Fibroblast of skin of scalp (primary cell): ENCODE measurements around the gene PCSK7.
"Not testable (repeated sequence)": the region's sequence is repeated elsewhere in the genome, so short reads cannot be mapped to it uniquely, and the experiment has no call there.

Source experiments
- DNase-seq: peaks from one replicate; pipeline ENCODE4 v3.0.0-alpha.2; 2013

Gene PCSK7

DNA sequence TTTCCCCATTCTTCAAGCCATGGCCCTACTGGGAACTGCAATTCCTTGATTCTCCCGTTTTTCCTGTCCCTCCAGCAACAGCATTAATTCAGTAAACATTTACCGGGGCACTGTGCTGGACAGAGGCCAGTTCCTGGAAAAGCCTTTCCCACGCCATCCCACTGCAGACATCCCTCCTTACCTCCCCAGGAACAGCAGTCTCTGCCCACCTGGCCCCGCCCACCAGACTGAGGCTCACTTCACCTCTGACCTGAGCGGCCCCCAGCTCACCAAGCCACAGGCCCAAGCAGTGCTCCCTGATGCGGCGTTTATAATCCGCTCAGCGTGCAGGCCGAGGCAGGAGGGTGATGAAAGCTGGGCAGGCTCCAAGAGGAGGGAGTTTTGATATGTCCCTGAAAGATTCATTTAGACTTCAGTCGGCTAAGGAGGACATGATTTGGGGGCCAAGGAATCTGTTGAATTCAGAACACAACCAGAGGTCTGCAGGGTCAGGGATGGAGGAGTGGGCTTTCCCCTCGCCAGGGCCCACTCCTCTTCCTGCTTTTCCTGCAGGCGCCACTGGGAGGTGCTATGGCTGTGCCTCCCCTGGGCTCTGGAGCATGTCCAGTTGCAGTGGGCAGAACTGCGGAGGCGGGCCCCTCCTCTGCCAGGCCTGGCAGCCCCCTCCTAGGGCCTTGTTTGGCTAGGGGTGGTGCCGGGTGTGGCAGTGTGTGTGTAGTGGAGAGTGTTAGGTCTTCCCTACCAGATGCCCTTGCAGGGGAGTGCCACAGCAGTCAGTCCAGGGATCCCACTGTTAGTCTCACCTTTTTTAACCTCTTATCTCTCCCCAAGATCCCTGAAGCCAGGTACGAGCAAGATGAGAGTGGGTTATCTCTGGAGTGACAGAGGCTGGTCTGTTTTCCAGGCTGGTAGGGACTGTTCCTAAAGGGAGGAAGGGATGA lies 34.1 kb downstream of the PCSK7 start:
- peak; percentile 87 for DNase-seq

DNA sequence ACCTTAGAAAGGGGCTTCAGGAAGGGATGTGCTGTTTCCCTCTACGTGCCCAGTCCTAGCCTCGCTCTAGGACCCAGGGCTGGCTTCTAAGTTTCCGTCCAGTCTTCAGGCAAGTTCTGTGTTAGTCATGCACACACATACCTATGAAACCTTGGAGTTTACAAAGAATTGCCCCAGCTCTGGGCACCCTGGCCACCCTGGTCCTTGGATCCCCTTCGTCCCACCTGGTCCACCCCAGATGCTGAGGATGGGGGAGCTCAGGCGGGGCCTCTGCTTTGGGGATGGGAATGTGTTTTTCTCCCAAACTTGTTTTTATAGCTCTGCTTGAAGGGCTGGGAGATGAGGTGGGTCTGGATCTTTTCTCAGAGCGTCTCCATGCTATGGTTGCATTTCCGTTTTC lies 34.9 kb downstream of the PCSK7 start:
- no peak for DNase-seq

DNA sequence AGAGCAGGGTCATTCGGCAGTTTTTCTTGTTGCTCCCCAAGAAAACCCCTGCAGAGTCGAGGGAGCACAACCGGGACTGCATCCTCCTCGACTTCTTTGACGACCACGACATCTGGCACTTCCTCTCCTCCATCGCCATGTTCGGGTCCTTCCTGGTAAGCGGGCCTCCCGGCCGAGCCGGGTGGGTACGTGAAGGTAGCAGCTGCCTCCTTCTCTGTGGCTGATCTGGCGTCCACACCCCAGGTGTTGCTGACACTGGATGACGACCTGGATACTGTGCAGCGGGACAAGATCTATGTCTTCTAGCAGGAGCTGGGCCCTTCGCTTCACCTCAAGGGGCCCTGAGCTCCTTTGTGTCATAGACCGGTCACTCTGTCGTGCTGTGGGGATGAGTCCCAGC lies 36.1 kb downstream of the PCSK7 start:
- DNase-seq: no peak

DNA sequence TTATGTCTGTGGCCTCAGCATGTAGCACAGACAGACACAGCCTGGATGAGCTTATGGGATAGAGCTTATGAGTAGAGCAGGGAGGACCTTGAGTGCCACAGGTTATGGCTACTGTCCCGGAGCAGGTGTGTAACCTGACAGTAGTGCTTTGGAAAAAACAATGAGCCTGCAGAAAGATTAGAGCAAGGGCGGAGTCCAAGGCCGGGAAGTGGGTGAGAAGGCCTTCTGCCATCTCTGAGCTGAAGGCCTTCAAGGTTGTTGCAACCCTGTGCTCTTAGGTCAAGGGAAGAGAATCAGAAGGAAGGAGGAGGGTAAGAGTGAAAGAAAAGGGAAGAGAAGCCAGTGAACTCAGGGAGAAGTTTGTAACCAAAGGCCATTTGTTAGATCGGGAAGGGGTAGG lies 36.6 kb downstream of the PCSK7 start:
- DNase-seq: no peak

DNA sequence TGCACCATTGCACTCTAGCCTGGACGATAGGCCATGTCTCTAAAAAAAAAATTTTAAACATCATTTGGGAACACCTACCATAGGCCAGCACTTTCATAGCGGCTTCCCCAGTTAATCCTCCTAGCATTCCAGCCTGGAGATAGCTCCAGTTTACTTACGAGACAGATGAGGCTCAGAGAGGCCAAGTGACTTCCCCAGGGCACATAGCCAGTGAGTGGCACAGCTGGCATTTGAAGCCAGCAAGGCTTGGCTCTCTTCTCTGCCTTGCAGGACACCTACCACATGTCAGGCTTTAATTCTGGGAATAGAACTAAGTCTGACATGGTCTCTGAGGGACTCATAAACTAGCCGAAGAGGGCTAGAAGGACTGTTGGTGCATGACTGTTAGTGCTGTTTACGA lies 37.6 kb downstream of the PCSK7 start:
- no peak for DNase-seq

DNA sequence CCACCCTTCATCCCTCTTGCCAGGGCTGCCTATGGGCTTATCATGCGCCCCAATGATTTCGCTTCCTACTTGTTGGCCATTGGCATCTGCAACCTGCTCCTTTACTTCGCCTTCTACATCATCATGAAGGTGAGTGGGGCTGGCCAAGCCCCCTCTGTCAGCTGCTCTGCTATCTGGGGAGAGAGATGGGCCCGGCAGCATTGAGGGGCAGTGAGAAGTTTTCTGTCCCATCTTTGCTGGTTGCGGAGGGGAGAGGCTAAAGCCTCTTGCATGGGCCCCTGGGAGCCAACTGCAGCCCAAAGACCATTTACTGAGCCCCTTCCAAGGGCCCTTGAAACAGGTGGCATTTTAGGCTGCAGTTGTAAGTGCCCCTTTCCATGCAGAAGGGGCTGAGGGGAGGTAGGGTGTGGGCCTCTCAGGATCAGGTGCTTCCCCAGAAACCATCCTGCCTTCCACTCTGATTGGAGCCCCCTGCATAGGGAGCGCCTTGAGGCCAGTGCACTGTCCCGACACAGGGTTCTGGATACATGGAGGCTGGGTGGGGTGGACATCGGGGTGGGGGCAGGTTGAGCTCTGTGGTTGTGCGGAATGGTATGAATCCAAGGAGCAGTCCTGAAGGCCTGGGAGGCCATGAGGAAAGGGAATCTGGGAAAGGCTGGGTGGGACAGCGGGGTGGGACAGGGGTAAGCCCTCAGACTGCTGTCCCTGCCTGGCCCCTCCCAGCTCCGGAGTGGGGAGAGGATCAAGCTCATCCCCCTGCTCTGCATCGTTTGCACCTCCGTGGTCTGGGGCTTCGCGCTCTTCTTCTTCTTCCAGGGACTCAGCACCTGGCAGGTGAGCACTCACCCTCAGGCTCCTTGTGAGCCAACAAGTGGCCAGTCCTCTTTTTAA lies 38.5 kb downstream of the PCSK7 start:
- DNase-seq: no peak

DNA sequence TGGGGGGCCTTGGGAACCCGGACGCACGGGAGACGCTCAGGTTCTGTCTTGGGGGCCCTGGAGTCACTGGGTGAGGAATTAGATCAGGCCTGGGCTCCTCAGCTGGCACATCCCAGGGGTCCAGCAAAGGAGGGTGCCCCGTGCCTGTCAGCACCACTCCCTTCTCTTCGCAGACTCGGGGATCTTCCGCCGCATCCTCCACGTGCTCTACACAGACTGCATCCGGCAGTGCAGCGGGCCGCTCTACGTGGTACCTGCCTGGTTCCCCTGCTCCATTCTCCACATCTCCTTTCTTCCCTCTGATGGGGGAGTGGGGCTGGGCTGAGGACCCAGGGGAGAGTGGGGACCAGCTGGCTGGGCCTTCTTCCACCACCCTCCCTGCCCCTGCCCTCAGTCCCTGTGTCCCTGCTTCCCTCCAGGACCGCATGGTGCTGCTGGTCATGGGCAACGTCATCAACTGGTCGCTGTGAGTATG lies 39.4 kb downstream of the PCSK7 start:
- no peak for DNase-seq

DNA sequence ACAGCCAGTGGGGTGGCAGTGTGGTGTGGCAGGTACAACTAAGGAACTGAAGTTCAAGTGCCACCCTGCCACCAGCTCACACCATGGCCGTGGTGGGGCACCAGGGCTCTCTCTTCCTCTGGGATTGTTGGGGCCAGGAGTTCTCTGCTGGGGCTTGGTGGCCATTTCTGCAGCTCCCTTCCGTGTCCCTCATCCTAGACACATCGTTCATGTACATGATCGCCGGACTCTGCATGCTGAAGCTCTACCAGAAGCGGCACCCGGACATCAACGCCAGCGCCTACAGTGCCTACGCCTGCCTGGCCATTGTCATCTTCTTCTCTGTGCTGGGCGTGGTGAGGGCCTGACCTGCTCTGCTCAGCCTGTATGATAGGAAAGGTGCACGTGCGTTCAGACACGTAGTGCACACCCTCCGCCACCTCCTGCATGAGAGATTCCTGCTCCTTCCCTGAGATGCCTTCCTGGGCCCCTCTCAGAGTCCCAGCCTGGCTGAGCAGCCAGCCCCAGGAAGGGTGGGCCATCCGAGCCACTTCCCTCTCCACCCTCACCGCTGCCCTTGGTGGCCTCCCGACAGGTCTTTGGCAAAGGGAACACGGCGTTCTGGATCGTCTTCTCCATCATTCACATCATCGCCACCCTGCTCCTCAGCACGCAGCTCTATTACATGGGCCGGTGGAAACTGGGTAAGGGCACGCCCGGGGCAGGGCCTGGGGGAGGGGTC lies 40.0 kb downstream of the PCSK7 start:
- no peak for DNase-seq

DNA sequence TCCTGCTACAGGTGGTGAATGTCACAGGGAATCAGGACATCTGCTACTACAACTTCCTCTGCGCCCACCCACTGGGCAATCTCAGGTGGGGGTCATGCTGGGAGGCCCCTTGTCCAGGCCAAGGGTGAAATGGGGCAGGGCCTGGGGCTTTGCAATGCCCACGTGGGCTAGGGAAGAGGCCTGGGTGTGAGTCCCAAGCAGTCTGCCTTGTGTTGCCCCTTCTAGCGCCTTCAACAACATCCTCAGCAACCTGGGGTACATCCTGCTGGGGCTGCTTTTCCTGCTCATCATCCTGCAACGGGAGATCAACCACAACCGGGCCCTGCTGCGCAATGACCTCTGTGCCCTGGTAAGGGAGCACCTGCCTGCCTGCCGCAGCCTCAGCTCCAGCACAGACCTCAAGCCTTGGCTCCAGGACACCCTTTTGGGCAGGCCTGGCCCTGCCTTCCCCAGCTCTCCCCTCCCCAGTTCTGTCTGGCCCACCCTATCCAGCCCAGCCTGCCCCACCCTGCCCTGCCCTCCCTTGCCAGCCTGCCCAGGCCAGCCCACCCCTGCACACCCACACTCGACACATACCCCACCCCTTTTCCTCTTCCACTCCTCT lies 41.8 kb downstream of the PCSK7 start:
- no peak for DNase-seq

DNA sequence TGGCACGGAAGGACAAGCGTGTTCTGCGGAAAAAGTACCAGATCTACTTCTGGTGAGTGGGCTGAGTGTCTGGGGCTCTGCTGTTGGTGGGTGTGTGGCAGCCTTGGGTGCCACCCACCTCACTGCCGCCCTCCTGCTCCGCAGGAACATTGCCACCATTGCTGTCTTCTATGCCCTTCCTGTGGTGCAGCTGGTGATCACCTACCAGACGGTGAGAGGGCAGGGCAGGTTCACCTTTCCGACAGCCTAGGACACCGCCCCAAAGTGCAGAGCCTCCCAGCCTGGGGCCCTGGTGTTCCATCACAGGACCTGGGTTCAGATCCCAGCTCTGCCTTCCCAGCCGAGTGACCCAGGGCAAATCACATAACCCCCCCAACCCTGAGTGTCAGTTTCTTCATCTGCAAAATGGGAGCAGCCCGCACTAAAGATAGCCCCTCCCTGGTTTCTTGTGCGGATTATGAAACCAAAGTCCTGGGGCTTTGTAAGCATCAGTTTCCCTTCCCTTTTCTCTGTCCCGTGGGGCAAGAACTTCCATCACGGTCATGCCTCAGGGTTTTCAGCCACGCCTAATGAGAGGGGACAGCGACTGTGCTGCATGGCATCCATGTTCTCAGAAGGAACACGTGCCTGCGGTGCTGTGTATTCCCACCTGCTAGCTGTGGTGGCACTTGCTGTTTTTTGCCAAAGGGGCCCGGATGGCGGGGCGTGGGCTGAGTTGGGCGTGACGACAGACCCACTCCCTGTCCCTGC lies 42.5 kb downstream of the PCSK7 start:
- no peak for DNase-seq

DNA sequence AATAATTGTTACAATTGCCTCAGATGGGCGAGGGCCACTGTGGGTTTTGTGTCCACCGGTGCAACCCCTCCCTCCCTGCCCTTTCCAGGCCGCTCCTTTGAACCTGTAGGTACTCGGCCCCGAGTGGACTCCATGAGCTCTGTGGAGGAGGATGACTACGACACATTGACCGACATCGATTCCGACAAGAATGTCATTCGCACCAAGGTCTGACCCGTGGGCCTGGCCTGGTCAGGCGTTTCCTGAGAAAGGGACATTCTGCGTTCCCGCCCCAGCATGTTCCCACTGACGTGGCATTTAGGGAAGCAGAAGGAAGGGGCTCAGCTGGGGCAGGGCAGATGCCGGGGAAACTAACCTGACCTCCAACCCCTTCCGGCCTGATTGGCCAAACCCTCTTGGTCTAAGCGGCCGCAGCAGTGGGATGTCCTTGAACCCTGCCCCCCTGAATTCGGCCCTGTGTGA lies 43.2 kb downstream of the PCSK7 start:
- DNase-seq: no peak

DNA sequence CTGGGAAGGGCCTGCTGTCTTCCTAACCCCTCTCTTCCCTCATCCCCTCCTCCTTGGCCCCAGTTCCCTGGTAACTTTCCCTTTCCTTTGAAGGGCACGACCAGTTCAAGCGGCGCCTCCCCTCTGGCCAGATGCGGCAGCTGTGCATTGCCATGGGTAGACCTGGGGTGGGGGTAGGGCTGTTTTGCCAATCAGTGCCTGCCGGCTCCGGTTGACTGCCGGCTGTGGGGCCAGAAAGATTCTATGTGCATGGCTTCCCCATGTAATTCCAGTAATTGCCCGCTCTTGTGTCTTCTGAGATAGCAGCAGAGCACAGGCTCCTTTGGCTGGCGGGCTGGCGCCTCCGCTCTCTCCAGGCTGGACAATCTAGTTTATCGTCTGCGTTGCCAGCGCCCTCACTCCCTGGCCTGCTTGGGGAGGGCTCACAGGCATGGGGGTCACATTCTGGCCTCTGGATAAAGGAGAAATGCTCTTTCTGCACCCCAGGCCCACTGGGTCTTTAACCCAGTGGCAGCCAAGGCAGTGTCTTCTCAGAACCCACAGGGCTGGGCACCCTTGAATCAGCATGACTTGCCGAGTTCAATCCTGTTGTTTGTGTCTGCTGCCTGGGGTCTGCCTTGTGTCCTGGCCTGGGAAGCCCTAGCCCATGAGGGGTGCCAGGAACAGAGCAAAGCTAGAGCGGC lies 43.9 kb downstream of the PCSK7 start:
- no peak for DNase-seq

DNA sequence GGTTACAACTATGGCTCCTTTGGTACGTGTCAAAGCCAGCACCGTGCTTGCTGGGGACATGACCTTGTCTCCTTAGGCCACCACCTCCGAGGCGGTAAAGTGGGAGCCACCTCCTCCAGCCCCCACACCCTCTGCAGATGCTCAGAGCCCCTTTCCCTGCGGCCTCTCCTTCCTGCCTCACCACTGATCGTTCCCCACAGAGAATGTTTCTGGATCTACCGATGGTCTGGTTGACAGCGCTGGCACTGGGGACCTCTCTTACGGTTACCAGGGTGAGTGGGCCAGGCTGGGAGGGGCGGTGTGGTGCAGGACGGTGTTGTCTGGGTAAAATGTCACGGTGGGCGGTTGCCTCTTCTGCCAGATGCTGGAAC lies 44.5 kb downstream of the PCSK7 start:
- no peak for DNase-seq

DNA sequence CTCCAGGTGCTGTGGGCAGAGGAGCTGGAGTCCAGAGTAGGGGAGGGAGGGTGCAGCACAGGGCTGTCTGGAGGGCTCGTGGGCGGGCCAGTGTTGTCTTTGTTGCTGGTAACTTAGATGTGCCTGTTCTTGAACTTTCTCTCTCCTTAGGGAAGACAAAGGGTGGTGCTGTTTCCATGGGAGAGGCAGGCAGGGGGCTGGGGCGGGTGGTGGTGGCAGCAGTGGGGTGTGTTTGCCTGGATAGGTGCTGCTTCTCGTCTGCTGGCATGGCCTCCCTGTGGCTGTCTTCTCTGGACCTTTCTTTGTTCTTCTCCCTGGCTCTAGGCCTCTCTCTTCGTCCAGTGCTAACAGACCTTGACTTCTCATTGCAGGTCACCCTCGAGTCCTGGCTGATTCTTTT lies 44.9 kb downstream of the PCSK7 start:
- DNase-seq: no peak

DNA sequence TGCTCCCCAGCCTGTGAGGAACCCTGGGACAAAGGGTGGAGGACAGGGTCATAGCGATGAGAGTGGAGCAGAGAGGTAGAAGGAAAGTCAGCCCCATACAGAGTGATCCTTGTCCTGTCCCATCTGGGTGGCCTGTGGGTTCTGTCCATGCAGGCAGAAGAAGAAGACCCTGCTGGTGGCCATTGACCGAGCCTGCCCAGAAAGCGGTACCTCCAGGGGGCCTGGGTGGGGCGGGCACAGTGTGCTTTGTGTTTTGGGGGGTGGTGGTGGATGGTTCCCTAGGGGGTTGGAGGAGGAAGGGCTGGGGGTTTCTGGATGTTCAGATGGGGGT lies 45.5 kb downstream of the PCSK7 start:
- DNase-seq: no peak

DNA sequence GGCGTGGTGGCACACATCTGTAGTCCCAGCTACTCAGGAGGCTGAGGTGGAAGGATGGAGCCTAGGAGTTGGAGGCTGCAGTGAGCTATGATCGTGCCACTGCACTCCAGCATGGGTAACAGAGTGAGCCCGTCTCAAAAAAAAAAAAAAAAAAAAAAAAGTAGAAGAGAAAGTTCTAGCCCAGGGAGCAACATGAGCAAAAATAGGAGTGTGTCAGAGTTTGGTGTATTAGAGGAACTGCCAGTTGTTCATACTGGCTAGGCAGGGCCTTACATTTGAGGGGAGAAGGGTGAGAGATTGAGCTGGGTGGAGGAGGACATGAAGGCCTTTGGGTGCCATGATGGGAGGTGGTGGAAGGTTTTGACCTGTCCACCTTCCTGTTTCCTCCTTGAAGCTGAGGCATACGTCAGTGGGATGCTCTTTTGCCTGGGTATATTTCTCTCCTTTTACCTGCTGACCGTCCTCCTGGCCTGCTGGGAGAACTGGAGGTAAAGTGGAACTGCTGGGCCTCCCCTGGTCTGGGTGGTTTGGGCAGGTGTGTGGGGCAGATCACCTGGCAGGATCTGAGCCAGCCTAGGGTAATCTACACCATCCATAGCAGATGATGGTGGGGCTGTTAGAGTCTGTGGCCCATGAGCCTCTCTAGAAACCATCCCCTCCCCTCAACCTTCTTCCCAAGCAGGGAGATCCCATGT lies 46.0 kb downstream of the PCSK7 start:
- DNase-seq: no peak

DNA sequence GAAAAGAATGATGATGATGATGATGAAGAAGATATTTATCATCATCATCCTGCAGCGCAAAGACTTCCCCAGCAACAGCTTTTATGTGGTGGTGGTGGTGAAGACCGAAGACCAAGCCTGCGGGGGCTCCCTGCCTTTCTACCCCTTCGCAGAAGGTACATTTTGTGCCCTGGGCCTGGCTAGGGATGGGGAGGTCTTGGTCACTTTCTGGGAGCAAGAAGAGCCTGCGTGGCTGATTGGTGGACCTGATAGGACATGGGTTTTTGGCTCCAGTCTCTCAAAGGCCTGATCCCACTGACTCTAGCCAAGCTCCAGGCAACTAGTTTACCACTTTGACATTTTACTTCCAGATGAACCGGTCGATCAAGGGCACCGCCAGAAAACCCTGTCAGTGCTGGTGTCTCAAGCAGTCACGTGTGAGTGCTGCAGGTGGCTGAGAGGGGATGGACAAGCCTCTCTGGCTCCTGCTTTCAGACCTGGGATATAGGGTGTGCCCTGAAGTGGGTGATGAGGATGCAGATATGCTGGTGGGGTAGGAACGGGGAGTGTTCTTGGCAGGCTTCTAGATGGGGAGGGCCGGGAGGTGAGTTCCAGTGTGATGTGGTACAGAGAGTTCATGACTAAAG lies 48.0 kb downstream of the PCSK7 start:
- no peak for DNase-seq

DNA sequence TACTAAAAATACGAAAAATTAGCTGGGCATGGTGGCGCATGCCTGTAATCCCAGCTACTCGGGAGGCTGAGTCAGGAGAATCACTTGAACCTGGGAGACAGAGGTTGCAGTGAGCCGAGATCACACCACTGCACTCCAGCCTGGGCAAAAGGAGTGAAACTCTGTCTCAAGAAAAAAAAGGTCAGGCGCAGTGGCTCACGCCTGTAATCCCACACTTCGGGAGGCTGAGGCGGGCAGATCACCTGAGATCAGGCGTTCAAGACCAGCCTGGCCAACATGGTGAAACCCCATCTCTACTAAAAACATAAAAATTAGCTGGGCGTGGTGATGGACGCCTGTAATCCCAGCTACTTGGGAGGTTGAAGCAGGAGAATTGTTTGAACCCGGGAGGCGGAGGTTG lies 48.7 kb downstream of the PCSK7 start:
- DNase-seq: not testable (repeated sequence)

DNA sequence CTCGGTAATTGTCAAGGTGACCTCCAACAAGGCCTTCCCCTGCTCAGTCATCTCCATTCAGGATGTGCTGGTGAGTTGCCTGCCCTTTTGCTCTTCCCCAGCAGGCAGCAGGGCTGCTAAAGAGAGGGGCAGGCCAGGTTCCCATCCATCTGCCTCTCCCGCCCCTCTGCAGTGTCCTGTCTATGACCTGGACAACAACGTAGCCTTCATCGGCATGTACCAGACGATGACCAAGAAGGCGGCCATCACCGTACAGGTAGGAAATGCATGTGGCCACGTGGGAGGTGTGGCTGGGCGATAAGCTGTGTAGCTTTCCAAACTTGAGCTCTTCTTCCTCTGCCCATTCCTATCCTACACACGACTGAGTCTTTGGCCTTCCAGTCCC lies 49.3 kb downstream of the PCSK7 start:
- DNase-seq: no peak
